Measurements from ENCODE around the gene RAPGEF5. TPM values are rescaled to one million over a fixed set of nuclear protein-coding genes. Genes with fewer than 3 reads are reported as not detected.
A peak's percentile ranks its signal among the peaks of the same experiment; 100 is the strongest.

The RAPGEF5 gene
- total RNA-seq, 6 experiments from 2014 or later = 15.5 to 56.4 (median 27.1) TPM

DNA sequence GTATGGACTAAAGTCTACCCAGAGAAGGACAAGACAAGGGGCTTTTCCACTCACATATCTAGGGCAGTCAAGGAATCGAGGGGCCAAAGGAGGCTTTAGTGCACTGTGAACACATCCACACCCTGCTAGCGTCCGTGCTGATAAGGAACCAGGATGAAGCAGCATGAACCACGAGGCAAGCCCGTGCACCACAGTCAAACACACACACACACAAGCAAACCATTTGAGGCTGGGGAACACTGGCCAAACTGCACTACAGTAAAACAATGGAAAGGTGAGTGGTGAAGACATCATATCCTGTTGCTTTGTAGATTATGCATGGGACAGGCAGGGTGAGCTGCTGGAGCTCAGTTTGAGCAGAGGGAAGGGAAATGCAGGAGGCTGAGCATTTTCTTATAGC lies 233.8 kb downstream of the RAPGEF5 start:
- H3K27ac ChIP-seq = peak overlapping the region; percentile 14 to 43 (median 22)
- no peaks in the 10 kb centered on the region for H3K27me3 ChIP-seq
- peaks cover 0 to 13% (median 6%) of the 10 kb centered on the region in 4 donors for H3K36me3 ChIP-seq
- H3K4me1 ChIP-seq = no peaks in the 10 kb centered on the region
- no peak for TF ChIP-seq POLR2A (IDR thresholded peaks at IDR 0.05)
- TF ChIP-seq CTCF (IDR thresholded peaks at IDR 0.05) = no peak
- no peak overlapping the region for H3K4me3 ChIP-seq
- WGBS (ENCODE audit: insufficient coverage, low coverage, low lambda C conversion rate, missing lambda C conversion rate) = 67% methylated on average over 4 of the region's 5 CpGs
- DNase-seq (no peak), ATAC-seq (peak in 3 of 4 donors; percentile 48 to 68 (median 62))
- no peaks in the 10 kb centered on the region for H3K9me3 ChIP-seq
- intact Hi-C loops (cut with DNase I) = no loop called here

DNA sequence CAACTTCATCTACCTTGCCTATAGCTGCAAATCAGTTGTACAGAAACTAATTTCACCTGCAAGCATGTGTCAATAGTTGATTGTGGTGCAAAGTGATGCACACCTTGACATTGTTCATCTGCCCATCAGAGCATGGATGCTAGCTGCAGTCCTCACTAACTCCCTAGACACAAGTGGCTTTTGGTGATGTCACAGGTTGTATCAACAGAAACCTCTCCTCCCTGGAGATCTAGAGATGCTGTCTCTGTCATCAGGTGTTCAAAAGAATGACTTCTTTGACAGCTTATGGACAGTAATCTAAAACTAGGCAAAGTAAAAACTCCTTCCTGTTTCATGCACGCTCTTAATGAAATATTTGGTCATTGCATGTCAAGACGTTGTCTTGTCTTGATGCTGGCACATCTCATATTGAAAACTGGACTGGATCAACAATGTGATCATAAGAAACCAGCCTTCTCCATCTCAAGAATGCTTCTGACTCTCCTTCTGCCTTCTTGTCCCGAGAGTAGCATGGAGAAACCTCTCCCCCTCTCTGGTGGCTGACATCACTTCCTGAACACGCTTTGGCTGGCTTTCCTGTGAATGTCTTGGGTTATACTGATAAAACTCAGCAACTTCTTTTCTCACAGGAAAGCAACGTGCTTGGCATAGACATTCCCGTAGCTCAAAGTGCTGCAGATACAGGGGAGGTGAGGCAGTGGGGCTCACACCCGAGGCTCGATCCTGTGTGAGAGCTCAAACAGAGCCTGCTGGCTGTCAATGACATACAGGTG lies 235.1 kb downstream of the RAPGEF5 start:
- ATAC-seq (peak; percentile 58 to 78 (median 72)), DNase-seq (no peak)
- H3K4me1 ChIP-seq = no peaks in the 10 kb centered on the region
- TF ChIP-seq CTCF (IDR thresholded peaks at IDR 0.05) = no peak
- no peak for TF ChIP-seq POLR2A (IDR thresholded peaks at IDR 0.05)
- no peak overlapping the region for H3K4me3 ChIP-seq
- H3K27ac ChIP-seq = peak overlapping the region; percentile 14 to 43 (median 22)
- H3K27me3 ChIP-seq = no peaks in the 10 kb centered on the region
- H3K9me3 ChIP-seq = no peaks in the 10 kb centered on the region
- intact Hi-C loops (cut with DNase I) = no loop called here
- 41% methylated on average over 4 of the region's 8 CpGs for WGBS (ENCODE audit: insufficient coverage, low coverage, low lambda C conversion rate, missing lambda C conversion rate)
- peaks cover 0 to 13% (median 7%) of the 10 kb centered on the region in 4 donors for H3K36me3 ChIP-seq

DNA sequence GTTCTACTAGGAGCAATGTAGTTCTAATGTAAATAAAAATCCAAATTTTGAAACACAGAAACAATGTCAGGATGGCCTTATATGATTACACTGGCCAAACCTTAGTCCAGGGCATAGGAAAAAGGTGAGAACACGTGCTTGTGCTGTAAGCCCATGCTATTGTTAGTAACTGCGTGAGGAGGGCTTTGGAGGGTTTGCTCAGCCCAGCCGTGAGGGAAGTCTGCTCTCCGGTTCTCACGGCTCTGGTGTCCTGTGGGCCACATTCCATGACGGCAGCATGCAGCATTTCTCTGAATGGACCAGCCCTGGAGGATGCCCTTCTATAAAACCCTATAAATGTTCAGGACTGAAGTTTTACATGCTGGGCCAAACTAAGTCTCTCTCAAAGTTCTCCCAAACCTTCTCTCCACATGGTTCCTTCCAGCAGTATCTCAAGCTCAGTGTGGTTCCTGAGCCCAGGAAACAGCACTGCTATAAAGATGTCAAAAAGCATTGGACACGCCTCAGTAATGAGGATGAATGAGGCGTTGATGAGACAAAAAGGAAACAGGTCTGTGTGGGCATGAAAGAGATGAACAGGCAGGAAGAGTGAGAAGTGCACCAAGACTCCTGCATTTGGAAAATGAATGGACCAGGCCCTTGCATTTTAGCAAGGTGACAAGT lies 236.4 kb downstream of the RAPGEF5 start:
- no peak for DNase-seq
- H3K9me3 ChIP-seq = no peaks in the 10 kb centered on the region
- no peak overlapping the region for H3K27ac ChIP-seq
- no peak overlapping the region for H3K4me3 ChIP-seq
- TF ChIP-seq POLR2A (IDR thresholded peaks at IDR 0.05) (no peak), CTCF (IDR thresholded peaks at IDR 0.05) (no peak)
- ATAC-seq = no peak
- H3K27me3 ChIP-seq = no peaks in the 10 kb centered on the region
- H3K36me3 ChIP-seq = peaks cover 0 to 13% (median 6%) of the 10 kb centered on the region in 4 donors
- WGBS (ENCODE audit: insufficient coverage, low coverage, low lambda C conversion rate, missing lambda C conversion rate) = 71% methylated on average over 3 of the region's 8 CpGs
- intact Hi-C loops (cut with DNase I) = no loop called here
- no peaks in the 10 kb centered on the region for H3K4me1 ChIP-seq

DNA sequence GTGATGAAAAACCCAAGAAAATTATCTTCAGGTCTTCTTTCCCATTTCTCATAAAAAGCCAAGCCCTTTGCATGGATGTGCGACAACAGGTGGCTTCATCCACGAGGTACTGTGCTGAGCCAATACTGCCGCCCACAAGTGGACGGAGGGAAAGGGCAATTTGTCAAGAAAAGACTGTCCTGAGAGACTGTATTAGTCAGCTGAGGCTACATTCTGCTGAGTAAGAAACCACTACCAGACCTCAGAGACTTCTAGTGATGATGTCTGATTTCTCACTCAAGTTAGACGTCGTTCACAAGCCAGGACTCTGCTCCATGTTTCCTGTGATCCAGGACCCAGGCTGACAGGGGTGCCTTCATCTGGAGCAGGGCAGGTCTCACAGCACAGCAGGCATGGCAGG lies 239.7 kb downstream of the RAPGEF5 start:
- Histone ChIP-seq H3K27ac (no peak overlapping the region), H3K4me3 (no peak overlapping the region), H3K9me3 (no peaks in the 10 kb centered on the region), H3K36me3 (peaks cover 0 to 10% (median 2%) of the 10 kb centered on the region in 4 donors), H3K27me3 (no peaks in the 10 kb centered on the region), H3K4me1 (no peaks in the 10 kb centered on the region)
- intact Hi-C loops (cut with DNase I) = no loop called here
- ATAC-seq (no peak), DNase-seq (no peak)
- TF ChIP-seq CTCF (IDR thresholded peaks at IDR 0.05) = no peak
- TF ChIP-seq POLR2A (IDR thresholded peaks at IDR 0.05) = no peak
- 89% methylated on average over 4 of the region's 6 CpGs for WGBS (ENCODE audit: insufficient coverage, low coverage, low lambda C conversion rate, missing lambda C conversion rate)
